Measurements from ENCODE around the gene AP5B1.

AP5B1 gene

GRCh38 chr11:65742353-65742752 lies 38.4 kb downstream of the AP5B1 start:
- ATAC-seq, result no peak
- no peak for TF ChIP-seq ISL1 (CRISPR knock-in tag; IDR thresholded peaks at IDR 0.05)
- no peak for TF ChIP-seq ZNF70 (CRISPR knock-in tag; IDR thresholded peaks at IDR 0.05)
- TF ChIP-seq ZFP3 (CRISPR knock-in tag; IDR thresholded peaks at IDR 0.05), result no peak
- TF ChIP-seq POU6F1 (CRISPR knock-in tag; IDR thresholded peaks at IDR 0.05; ENCODE audit: borderline replicate concordance, low read depth), result no peak
- TF ChIP-seq PATZ1 (CRISPR knock-in tag; IDR thresholded peaks at IDR 0.05; ENCODE audit: borderline replicate concordance), result no peak
- no peak for TF ChIP-seq GLIS3 (CRISPR knock-in tag; IDR thresholded peaks at IDR 0.05)
- TF ChIP-seq BACH2 (CRISPR knock-in tag; IDR thresholded peaks at IDR 0.05; ENCODE audit: borderline replicate concordance), result no peak
- TF ChIP-seq SNAI2 (CRISPR knock-in tag; IDR thresholded peaks at IDR 0.05), result no peak
- TF ChIP-seq ZNF565 (CRISPR knock-in tag; conservative IDR thresholded peaks at IDR 0.05; ENCODE audit: low read depth), result no peak
- TF ChIP-seq PPARA (CRISPR knock-in tag; IDR thresholded peaks at IDR 0.05; ENCODE audit: borderline replicate concordance), result no peak
- TF ChIP-seq TOX (CRISPR knock-in tag; IDR thresholded peaks at IDR 0.05; ENCODE audit: borderline replicate concordance), result no peak
- TF ChIP-seq ZC3H10 (CRISPR knock-in tag; IDR thresholded peaks at IDR 0.05), result no peak
- no peak for TF ChIP-seq RARB (CRISPR knock-in tag; IDR thresholded peaks at IDR 0.05)
- TF ChIP-seq CREB5 (CRISPR knock-in tag; IDR thresholded peaks at IDR 0.05; ENCODE audit: low read depth), result no peak
- TF ChIP-seq CSDC2 (CRISPR knock-in tag; IDR thresholded peaks at IDR 0.05), result no peak
- TF ChIP-seq TSHZ2 (CRISPR knock-in tag; IDR thresholded peaks at IDR 0.05), result no peak
- TF ChIP-seq ZNF8 (CRISPR knock-in tag; IDR thresholded peaks at IDR 0.05), result no peak
- no peak for TF ChIP-seq CSRNP3 (CRISPR knock-in tag; IDR thresholded peaks at IDR 0.05)
- TF ChIP-seq ESRRG (CRISPR knock-in tag; IDR thresholded peaks at IDR 0.05), result no peak

- no peak for ATAC-seq
- TF ChIP-seq ESRRG (CRISPR knock-in tag; IDR thresholded peaks at IDR 0.05) (no peak), RARB (CRISPR knock-in tag; IDR thresholded peaks at IDR 0.05) (no peak), ZNF565 (CRISPR knock-in tag; conservative IDR thresholded peaks at IDR 0.05; ENCODE audit: low read depth) (no peak), OSR1 (CRISPR knock-in tag; IDR thresholded peaks at IDR 0.05) (no peak), TSHZ2 (CRISPR knock-in tag; IDR thresholded peaks at IDR 0.05) (no peak), CSDC2 (CRISPR knock-in tag; IDR thresholded peaks at IDR 0.05) (no peak), PPARA (CRISPR knock-in tag; IDR thresholded peaks at IDR 0.05; ENCODE audit: borderline replicate concordance) (no peak), BACH2 (CRISPR knock-in tag; IDR thresholded peaks at IDR 0.05; ENCODE audit: borderline replicate concordance) (no peak), ARNTL (CRISPR knock-in tag; IDR thresholded peaks at IDR 0.05; ENCODE audit: borderline replicate concordance, low read depth) (no peak), GLIS3 (CRISPR knock-in tag; IDR thresholded peaks at IDR 0.05) (no peak), ISL1 (CRISPR knock-in tag; IDR thresholded peaks at IDR 0.05) (no peak), ZFP30 (CRISPR knock-in tag; IDR thresholded peaks at IDR 0.05) (no peak), SNAI2 (CRISPR knock-in tag; IDR thresholded peaks at IDR 0.05) (no peak), ZC3H10 (CRISPR knock-in tag; IDR thresholded peaks at IDR 0.05) (no peak), ZNF8 (CRISPR knock-in tag; IDR thresholded peaks at IDR 0.05) (no peak), CREB5 (CRISPR knock-in tag; IDR thresholded peaks at IDR 0.05; ENCODE audit: low read depth) (no peak), ZFP3 (CRISPR knock-in tag; IDR thresholded peaks at IDR 0.05) (no peak), TOX (CRISPR knock-in tag; IDR thresholded peaks at IDR 0.05; ENCODE audit: borderline replicate concordance) (no peak), POU6F1 (CRISPR knock-in tag; IDR thresholded peaks at IDR 0.05; ENCODE audit: borderline replicate concordance, low read depth) (no peak)
These were observed 39.6 kb downstream of the AP5B1 start for GRCh38 chr11:65741185-65741584.
